Muscle layer of duodenum (tissue), 2 donors: ENCODE measurements around the gene TNFSF15.

Experiments
- H3K27ac ChIP-seq: one replicate; pipeline ENCODE4 v1.7.0; 2013; ENCODE audit warnings: mild to moderate bottlenecking, low read length
- H3K27me3 ChIP-seq: one replicate; pipeline ENCODE4 v1.7.0; 2013; ENCODE audit warnings: low read depth, mild to moderate bottlenecking, control low read depth, low read length
- H3K36me3 ChIP-seq, 2 donors: one replicate each; pipeline ENCODE4 v1.7.0; 2013; ENCODE audit warnings: low read length in 2 of 2, control low read depth in 1 of 2, mild to moderate bottlenecking in 1 of 2; ENCODE audit not compliant: insufficient read depth in 2 of 2, control insufficient read depth in 1 of 2
- H3K4me1 ChIP-seq, 2 donors: one replicate each; pipeline ENCODE4 v1.7.0; 2013; ENCODE audit warnings: low read length in 2 of 2, mild to moderate bottlenecking in 2 of 2, control low read depth in 1 of 2, moderate library complexity in 1 of 2; ENCODE audit not compliant: insufficient read depth in 2 of 2, control insufficient read depth in 1 of 2
- H3K4me3 ChIP-seq, 2 donors: one replicate each; pipeline ENCODE4 v1.7.0; 2013; ENCODE audit warnings: low read length in 2 of 2, low read depth in 1 of 2, mild to moderate bottlenecking in 1 of 2
- H3K9me3 ChIP-seq, 2 donors: one replicate each; pipeline ENCODE4 v1.7.0; 2013; ENCODE audit warnings: low read length in 2 of 2, control low read depth in 1 of 2, mild to moderate bottlenecking in 1 of 2; ENCODE audit not compliant: control insufficient read depth in 1 of 2
- donor health status: healthy.

The TNFSF15 gene

DNA sequence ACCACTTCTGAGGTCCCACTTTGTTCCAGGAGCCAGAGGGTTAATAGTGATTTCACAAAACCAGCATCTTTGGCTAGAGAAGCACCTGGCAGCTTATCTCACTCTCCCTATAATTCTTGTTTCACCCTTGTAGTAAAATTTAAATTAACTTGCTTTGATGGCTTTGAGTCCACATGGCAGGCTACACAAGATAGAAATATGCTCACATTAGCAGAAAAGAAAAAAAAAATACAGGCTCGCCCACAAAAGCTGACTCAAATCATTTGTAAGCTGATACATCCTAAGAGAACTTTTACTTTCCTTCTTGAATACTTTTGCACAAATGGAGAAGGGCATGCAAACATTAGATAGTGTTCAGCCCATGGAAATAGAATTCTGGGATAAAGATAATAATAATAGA lies 36.2 kb downstream of the TNFSF15 start:
- no peaks in the 10 kb centered on the region for H3K36me3 ChIP-seq
- H3K27me3 ChIP-seq: no peaks in the 10 kb centered on the region
- H3K4me3 ChIP-seq: no peak overlapping the region
- no peaks in the 10 kb centered on the region for H3K9me3 ChIP-seq
- no peak overlapping the region for H3K27ac ChIP-seq
- no peaks in the 10 kb centered on the region for H3K4me1 ChIP-seq

GRCh38 chr9:114763220-114763619 lies 42.6 kb downstream of the TNFSF15 start:
- Histone ChIP-seq H3K4me1 (no peaks in the 10 kb centered on the region), H3K9me3 (peaks cover 0 to 5% of the 10 kb centered on the region in 2 donors), H3K27ac (no peak overlapping the region)

DNA sequence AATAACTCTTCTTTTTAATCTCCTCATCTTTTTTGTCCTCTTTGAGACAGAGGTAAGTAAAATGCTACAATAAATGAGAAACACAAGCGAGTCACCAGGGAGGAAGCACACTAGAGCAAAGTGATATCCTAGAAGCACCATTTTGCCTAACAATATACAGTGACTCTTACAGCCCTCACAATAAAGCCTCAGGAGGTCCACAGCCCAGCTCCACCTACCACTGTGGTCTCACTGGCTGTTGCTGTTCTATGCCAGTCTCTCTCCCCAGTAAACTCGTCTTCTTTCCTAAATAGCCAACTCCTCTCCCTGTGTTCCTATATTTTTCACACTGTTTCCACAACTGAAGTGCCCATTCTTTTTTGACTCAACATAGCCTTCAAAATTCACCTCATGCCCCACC lies 44.3 kb downstream of the TNFSF15 start:
- Histone ChIP-seq H3K4me3 (no peak overlapping the region), H3K27me3 (no peaks in the 10 kb centered on the region), H3K9me3 (peaks cover 0 to 5% of the 10 kb centered on the region in 2 donors), H3K4me1 (no peaks in the 10 kb centered on the region), H3K36me3 (no peaks in the 10 kb centered on the region), H3K27ac (no peak overlapping the region)

More at GRCh38 chr9:114763220-114763619, 42.6 kb downstream of the TNFSF15 start:
- no peaks in the 10 kb centered on the region for H3K27me3 ChIP-seq
- H3K36me3 ChIP-seq: no peaks in the 10 kb centered on the region
- no peak overlapping the region for H3K4me3 ChIP-seq

GRCh38 chr9:114759512-114760341 lies 46.1 kb downstream of the TNFSF15 start:
- no peaks in the 10 kb centered on the region for H3K27me3 ChIP-seq

DNA sequence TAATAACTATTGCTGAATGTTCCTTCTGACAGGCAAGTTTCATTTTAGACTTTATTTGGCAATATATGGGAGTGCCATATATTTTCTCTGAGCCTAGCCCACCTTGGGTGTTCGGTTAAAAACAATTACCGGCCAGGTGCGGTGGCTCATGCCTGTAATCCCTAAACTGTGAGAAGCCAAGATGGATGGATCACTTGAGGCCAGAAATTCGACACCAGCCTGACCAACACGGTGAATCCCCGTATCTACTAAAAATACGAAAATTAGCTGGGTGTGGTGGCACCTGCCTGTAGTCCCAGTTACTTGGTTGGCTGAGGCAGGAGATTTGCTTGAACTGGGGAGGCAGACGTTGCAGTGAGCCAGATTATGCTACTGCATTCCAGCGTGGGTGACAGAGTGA lies 47.9 kb downstream of the TNFSF15 start:
- H3K4me1 ChIP-seq: no peaks in the 10 kb centered on the region

More at GRCh38 chr9:114759512-114760341, 46.1 kb downstream of the TNFSF15 start:
- Histone ChIP-seq H3K4me3 (no peak overlapping the region), H3K27ac (no peak overlapping the region), H3K4me1 (no peaks in the 10 kb centered on the region), H3K9me3 (peaks cover 0 to 5% of the 10 kb centered on the region in 2 donors), H3K36me3 (no peaks in the 10 kb centered on the region)

DNA sequence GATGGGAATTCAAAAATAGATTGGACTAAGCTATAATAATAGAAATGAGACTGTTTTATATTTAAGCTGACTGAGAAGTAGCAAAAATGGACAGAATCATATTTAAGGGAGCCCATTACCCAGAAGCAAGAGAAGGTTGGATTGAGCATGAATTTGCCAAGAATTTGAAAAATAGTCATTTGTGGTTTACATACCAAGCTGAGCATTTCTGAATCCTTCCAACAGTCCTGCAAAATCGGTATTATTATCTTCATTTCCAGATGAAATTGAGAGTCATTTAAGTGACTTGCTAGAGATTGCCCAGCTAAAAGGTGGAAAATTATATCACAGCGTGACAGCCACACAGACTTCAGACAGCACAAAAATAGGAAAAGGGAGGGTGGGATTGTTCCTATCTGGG lies 48.4 kb downstream of the TNFSF15 start:
- Histone ChIP-seq H3K27ac (no peak overlapping the region), H3K27me3 (no peaks in the 10 kb centered on the region), H3K4me3 (no peak overlapping the region), H3K4me1 (no peaks in the 10 kb centered on the region), H3K9me3 (peaks cover 0 to 5% of the 10 kb centered on the region in 2 donors), H3K36me3 (no peaks in the 10 kb centered on the region)

More for the DNA sequence above, 47.9 kb downstream of the TNFSF15 start:
- no peak overlapping the region for H3K27ac ChIP-seq
- no peaks in the 10 kb centered on the region for H3K36me3 ChIP-seq
- peaks cover 0 to 5% of the 10 kb centered on the region in 2 donors for H3K9me3 ChIP-seq
- no peak overlapping the region for H3K4me3 ChIP-seq
- H3K27me3 ChIP-seq: no peaks in the 10 kb centered on the region

- Histone ChIP-seq H3K4me1 (no peaks in the 10 kb centered on the region), H3K9me3 (peaks cover 0 to 5% of the 10 kb centered on the region in 2 donors), H3K36me3 (no peaks in the 10 kb centered on the region), H3K27ac (no peak overlapping the region), H3K4me3 (no peak overlapping the region), H3K27me3 (no peaks in the 10 kb centered on the region)
These were observed 48.9 kb downstream of the TNFSF15 start for GRCh38 chr9:114756920-114757319.

DNA sequence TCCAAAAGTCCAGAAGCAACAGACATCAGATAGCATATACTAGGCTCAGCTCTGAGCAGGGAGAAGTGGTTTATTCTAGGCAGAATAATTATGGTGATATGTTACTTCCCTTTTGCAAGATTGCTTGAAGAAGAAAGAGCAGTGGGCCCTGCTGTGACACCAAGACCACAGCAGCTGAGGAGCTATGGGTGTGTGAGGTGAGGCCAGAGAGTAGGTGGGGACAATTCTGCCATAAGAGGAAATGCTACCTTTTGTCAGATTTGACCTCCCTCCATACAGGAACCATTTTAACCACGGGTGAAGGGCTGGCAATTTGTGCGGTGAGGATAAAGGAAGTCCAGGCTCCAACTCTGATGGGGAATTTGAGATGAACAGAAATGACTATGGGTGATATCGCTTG lies 51.3 kb downstream of the TNFSF15 start:
- H3K4me3 ChIP-seq: no peak overlapping the region
- peaks cover 0 to 5% of the 10 kb centered on the region in 2 donors for H3K9me3 ChIP-seq
- H3K36me3 ChIP-seq: no peaks in the 10 kb centered on the region
- no peak overlapping the region for H3K27ac ChIP-seq
- no peaks in the 10 kb centered on the region for H3K27me3 ChIP-seq
- no peaks in the 10 kb centered on the region for H3K4me1 ChIP-seq

- H3K9me3 ChIP-seq: no peaks in the 10 kb centered on the region
- peaks cover 9 to 11% of the 10 kb centered on the region in 2 donors for H3K4me1 ChIP-seq
- no peak overlapping the region for H3K27ac ChIP-seq
- no peaks in the 10 kb centered on the region for H3K27me3 ChIP-seq
- H3K4me3 ChIP-seq: no peak overlapping the region
- H3K36me3 ChIP-seq: no peaks in the 10 kb centered on the region
These were observed 59.1 kb downstream of the TNFSF15 start for GRCh38 chr9:114746591-114747346.

DNA sequence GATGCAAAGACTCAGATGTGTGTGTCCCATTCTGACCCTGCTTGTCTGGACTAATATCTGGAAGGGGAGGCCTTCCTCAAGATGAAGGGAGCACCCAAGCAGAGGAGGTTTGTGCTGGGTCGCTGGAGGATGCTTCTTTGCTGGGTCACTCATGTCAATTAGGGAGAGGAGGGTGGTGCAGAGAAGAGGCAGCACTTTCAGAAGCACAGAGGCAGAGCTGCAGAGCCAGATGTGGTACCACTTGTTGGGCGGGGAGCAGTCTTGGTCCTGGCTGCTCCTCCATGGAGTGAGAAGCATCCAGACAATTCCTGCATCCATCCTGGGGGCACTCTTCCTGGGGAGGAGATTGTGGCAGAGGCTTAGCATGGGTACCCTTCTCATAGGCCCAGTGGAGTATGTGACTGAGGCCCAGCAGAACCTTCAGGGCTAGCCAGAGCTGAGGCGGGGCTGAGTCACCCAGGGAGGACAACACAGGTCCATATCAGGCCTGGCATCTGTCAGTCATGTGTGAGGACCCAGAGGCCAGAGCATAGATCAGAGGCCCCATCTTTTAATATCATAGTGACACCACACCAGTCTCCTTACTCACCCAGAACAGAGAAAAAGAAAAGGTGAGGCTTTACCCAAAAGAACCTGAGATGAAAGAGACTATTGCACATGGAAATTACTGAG lies 59.8 kb downstream of the TNFSF15 start:
- Histone ChIP-seq H3K36me3 (no peaks in the 10 kb centered on the region), H3K27ac (no peak overlapping the region), H3K27me3 (no peaks in the 10 kb centered on the region), H3K4me1 (peaks cover 9 to 11% of the 10 kb centered on the region in 2 donors), H3K9me3 (no peaks in the 10 kb centered on the region), H3K4me3 (no peak overlapping the region)
